ENCODE measurements around the gene CAMK2N1. TPM values are rescaled to one million over a fixed set of nuclear protein-coding genes. Genes with fewer than 3 reads are reported as not detected.
"Not testable (repeated sequence)": the region's sequence is repeated elsewhere in the genome, so short reads cannot be mapped to it uniquely, and the experiment has no call there.

CAMK2N1 gene
- polyA plus RNA-seq (ENCODE audit: insufficient read length in 4 of 4) = 10 to 100 TPM; 80.8 to 93.1 (median 85.1) TPM

GRCh38 chr1:20485527-20486456, at the start of gene CAMK2N1:
Gene CAMK2N1, minus strand, starts transcription at chr1:20486210. Its CDS starts 831 bp downstream, at chr1:20485379.
- peak in 1 of 4 donors; percentile 42 for DNase-seq (ENCODE audit: low read depth in 4 of 4, low spot score in 3 of 4)

DNA sequence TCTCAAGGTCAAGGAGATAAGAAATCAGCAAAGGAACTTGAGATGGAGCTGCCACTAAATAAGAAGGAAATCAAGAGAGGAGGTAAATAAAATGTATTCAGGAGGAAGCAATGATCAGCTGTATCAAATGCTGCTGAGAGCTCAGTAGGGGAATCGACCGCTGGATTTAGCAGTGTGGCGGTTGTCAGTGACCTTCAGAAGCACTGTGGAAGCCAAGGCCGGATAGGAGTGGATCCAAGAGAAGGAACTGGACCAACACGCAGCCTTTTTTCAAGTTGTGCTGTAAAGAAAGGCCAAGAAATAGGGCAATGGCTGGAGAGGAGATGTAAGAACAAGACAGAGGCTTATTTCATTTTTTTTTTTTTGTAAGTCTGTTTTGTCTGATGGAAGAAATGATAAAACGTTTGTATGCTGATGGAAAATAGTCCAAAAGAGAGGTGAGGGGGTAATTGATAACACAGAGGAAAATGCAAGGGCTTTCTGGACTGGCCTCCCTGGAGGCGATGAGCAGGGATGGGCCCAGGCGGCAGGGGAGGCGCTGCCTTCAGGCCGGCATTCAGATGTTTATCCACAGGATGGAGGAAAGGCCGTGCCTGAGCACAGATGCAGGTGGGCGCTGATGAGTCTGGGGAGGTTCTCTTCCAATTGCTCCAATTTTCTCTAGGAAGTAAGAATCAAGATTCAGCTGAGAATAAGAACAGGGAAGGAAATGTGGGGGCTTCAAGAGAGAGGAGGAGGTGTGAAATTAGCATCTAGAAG, 48.8 kb upstream of the CAMK2N1 start:
- DNase-seq (ENCODE audit: low read depth in 4 of 4, low spot score in 3 of 4) = no peak

DNA sequence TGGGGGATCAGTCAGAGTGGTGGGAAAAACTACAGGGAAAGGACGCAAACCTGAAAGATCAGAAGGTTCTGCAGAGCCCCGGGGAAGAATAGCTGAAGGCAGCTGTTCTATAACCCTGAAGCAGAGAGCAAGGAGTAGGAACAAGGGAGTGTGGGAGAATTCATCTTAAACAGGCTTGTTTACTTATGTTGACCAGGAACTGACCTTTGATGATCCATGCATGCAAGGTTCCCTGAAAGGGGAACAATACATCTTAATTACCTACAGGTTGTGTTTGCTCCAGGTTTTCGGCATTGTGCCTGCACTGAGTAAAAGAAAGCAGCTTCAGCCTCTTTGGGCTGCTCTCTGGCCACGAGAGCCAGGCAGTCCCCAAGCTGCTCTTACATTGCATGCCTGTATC, 47.6 kb upstream of the CAMK2N1 start:
- no peak for DNase-seq (ENCODE audit: low read depth in 4 of 4, low spot score in 3 of 4)

DNA sequence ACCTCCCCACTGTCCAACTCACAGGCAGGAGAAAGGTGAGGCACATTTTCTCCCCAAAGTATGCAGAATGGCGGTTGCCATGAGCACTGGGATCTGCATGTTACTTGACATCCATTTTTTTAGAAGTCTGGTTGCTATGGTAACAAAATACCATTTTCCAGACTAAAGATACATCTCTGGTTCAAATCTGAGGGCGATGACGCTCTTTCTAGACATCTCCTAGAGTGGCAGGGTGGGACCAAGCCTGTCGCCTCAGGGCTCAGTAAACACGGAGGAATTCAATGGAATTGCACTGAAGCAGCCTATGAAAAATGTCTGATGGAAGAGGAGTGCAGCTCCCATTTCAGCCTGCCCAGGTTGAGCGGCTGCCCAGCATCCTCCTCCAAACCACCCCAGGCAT, 44.9 kb upstream of the CAMK2N1 start:
- no peak for DNase-seq (ENCODE audit: low read depth in 4 of 4, low spot score in 3 of 4)

- no peak for DNase-seq (ENCODE audit: low read depth in 4 of 4, low spot score in 3 of 4)
Observed at GRCh38 chr1:20530306-20530705, 44.3 kb upstream of the CAMK2N1 start.

DNA sequence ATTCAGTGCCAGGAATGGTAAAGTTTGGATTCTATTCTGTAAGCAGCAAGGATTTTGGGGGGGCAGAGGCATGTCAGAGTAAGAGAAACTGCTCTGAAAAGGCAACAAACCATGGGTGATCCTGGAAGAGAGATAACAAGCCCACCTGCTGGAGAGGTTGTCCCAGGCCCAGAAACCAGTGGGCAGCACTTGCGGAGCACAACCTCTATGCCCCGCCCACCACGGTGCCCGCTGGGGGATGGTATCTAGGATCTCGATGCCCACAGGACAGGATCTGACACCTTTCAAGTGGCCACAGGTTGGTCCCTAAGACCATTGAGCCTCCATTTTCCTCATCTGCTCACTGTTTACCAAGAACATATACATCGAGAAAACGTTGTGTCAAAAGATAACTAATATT, 42.2 kb upstream of the CAMK2N1 start:
- no peak for DNase-seq (ENCODE audit: low read depth in 4 of 4, low spot score in 3 of 4)

DNA sequence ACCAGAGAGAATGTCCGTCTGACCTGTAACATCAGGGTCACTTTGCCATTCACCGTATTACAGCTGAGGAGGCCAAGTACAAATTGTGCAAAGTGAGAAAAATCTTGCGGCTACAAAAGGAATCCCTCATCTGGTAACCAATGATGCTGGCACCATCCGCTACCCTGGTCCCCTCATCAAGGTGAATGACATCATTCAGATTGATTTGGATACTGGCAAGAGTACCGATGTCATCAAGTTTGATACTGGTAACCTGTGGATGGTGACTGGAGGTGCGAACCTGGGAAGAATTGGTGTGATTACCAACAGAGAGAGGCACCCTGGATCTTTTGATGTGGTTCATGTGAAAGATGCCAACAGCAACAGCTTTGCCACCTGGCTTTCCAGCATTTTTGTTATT, 40.3 kb upstream of the CAMK2N1 start:
- no peak for DNase-seq (ENCODE audit: low read depth in 4 of 4, low spot score in 3 of 4)

GRCh38 chr1:20521960-20522861, 36.2 kb upstream of the CAMK2N1 start:
- DNase-seq (ENCODE audit: low read depth in 4 of 4, low spot score in 3 of 4) = peak; percentile 67 to 82 (median 80)

- not testable (repeated sequence) for DNase-seq (ENCODE audit: low read depth in 4 of 4, low spot score in 3 of 4)
Observed at GRCh38 chr1:20519609-20520262, 33.7 kb upstream of the CAMK2N1 start.

DNA sequence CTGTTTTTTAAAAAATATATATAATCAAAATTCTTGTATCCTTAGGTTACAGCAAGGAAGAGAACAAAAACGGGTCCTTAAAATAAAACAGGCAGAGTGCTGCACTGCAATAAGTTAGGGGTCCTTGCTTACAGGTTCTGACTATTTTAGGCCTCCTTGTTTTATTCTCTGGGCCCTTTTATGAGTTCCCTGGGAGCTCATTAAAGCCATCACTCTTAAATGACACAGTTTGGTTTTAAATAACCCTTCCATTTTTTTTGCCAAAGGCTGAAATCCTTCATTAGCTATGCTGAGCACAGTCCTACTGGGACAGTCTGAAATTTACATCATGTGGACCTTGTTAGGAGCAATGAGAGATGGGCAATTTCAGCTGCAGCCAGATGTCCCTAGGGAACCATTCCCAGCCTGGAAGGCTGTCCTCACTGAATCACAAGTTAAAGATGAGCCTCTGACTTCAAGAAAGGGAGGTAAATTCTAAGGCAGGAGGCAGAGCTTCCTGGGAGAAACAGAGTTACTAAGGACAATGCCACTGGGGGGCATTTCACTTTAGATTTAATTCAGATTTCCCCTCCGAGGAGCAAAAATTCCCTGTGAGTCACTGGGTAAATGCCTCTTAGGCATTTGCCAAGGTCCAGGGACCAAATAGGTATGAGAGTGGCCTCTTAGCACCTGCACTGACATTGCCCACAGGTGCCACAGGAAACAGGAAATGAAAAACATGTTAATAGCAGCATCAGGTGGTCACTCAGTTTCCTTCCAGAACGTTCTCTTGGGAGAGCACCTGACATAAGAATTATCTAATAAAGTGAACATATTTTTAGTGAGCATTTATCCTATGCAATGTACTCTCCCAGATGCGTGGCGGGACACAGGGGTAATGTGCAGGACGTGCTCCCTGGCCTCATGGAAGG, 25.8 kb upstream of the CAMK2N1 start:
- no peak for DNase-seq (ENCODE audit: low read depth in 4 of 4, low spot score in 3 of 4)

DNA sequence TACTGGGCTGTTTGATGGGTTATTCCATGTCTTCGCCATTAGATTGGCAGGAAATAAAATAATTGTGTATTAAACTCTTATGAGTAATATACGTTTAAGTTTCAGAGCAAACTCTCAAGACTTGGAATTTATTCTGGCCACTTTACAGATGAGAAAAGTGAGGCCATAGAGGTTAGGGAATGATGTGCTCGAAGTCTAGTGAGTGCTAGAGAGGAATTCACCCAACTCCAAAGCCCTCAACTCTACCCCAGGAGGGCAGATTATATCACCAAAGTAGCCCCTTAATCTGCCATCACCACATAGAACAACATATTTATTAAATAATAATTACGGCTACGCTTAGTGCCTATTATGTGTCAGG, 22.4 kb upstream of the CAMK2N1 start:
- DNase-seq (ENCODE audit: low read depth in 4 of 4, low spot score in 3 of 4) = no peak

DNA sequence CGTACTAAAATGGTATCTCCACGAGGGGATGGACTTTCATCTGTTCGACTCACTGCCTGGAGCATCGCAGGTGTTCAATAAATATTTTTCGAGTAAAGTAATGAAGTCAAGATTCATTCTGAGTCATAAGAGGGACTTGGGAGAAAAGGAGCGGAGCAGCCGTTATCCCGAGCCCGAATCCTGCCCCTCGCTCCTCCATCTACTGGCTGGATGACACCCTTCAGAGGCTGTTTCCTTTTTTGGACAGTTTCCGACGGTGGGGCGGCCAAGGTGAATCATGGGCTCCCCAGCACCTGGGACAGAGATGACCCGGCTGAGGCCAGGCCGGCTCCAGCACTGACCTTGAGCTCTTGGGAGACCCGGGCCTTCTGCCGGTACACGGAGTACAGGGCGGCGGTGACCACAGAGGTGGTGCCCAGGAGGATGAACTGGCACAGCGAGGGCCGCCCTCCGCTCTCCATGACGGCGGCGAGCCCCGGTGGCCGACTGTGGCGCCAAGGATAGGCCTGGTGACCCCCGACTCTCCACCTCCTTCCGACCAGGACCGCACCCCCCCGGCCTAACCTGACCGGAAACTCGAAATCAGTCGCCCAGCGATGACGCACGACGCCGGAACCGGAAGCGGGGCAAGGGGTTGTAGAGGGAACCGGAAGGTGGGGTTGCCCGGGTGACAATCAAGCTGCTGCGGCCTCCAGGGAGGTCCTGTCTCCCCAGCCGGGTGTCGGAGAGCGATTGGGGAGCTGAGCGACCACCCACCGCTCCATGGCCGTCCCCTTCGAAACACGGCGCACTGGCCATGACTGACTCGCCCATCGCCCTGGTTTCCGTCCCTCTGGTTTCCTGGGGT, 21.8 kb upstream of the CAMK2N1 start, which contains the start of gene MUL1:
Gene MUL1, minus strand, starts transcription at position 588 of the 847 bp plus-strand sequence. Its CDS starts 127 bp downstream, at position 461.
- DNase-seq (ENCODE audit: low read depth in 4 of 4, low spot score in 3 of 4) = peak; percentile 87 to 93 (median 90)

GRCh38 chr1:20507248-20507563, 21.2 kb upstream of the CAMK2N1 start:
- DNase-seq (ENCODE audit: low read depth in 4 of 4, low spot score in 3 of 4) = no peak

DNA sequence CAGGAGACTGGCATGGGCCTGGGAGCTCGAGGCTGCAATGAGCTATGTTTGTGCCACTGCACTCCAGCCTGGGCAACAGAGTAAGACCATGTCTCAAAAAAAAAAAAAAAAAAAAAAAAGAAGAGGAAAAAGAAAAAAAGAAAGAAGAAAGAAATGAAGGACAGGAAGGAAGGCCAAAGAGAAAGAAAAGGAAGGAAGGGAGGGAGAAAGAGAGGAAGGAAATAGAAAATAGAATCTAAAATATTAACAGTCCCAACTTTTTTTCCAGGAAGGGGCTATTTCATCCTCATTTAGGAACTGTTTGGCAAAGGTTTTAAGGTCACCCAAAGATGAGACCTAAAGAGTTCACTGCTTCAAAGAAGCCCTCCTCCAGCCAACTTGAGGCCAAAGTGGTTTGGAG, 19.5 kb upstream of the CAMK2N1 start:
- DNase-seq (ENCODE audit: low read depth in 4 of 4, low spot score in 3 of 4) = no peak

- DNase-seq (ENCODE audit: low read depth in 4 of 4, low spot score in 3 of 4) = no peak
Observed at GRCh38 chr1:20500716-20501115, 14.7 kb upstream of the CAMK2N1 start.

DNA sequence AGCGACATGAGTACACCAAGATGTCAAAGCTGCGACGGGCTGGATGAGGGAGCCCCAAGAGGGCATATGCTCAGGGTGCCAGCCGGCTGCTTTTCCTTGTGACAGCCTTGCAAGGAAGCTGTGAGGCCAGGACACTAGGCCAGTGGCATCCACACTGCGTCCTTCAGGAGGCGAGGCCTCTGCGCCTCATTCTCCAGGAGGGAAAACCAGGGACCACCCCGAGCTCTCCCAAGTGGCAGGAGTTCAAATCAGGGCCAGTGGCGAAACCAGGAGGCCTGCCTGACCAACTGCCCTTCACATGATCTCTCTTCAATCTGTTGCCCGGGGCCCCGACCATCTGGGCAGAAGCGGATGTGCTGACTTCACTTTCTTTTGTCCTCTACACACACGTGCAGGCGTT, 13.7 kb upstream of the CAMK2N1 start:
- DNase-seq (ENCODE audit: low read depth in 4 of 4, low spot score in 3 of 4) = no peak

- no peak for DNase-seq (ENCODE audit: low read depth in 4 of 4, low spot score in 3 of 4)
Observed at GRCh38 chr1:20499105-20499504, 13.1 kb upstream of the CAMK2N1 start.

- DNase-seq (ENCODE audit: low read depth in 4 of 4, low spot score in 3 of 4) = no peak
Observed at GRCh38 chr1:20498116-20498515, 12.1 kb upstream of the CAMK2N1 start.

Data from right renal pelvis (tissue), 4 donors.